HS-27A (cell line): Measurements from ENCODE around the gene CLCN4.

Experiments used
- DNase-seq: peaks from one replicate; pipeline ENCODE4 v3.0.0-alpha.2; 2012; ENCODE audit warnings: low read depth, missing footprints

CLCN4 gene

DNA sequence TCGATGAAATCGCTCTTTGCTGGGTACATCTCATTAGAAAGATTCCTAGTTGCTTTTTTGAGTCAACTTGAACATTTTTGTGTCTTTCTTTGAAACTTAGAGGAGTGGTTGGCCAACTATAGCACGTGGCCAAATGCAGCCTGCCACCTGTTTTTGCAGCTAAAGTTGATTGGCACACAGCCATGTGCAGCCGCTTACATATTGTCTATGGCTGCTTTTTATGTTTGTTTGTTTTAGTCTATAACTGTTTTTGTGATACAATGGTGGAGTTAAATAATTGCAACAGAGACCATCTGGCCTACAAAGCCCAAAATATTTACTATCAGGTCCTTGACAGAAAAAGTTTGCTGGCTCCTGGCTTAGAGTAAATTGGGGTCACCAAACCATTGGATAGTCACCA lies 86.3 kb downstream of the CLCN4 start:
- DNase-seq: no peak

DNA sequence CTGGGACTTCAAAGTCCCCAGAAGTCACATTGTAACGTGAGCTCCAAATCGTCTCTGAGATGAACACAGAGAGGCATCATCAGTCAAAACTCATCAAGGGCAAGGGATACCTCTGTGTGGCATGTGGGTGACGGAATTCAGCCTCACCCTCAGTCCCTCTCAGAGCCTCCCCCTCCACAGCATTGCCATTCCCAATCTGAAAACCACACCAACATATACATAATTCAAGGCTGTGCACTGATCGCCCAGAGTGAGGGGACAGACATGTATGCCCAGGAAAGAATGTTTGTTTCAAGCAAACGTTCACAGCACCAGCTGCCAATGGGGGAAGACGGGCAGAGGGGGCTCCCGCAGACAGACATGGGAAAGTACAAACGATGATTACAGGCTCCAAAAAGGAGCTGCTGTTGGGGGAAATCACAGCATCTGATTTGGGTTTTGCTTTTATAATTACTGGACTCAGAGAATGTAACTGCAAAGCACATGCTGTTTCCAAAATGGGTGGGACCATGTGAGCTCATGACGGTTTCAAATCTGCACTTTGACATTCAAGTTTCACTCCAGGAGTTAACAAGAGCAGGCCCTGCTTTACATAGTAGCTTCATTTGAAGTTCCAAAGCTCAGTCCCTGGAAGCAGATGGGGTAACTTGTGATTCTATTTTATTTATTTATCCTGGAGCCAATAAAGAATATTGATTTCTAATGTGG lies 88.3 kb downstream of the CLCN4 start:
- DNase-seq: no peak

DNA sequence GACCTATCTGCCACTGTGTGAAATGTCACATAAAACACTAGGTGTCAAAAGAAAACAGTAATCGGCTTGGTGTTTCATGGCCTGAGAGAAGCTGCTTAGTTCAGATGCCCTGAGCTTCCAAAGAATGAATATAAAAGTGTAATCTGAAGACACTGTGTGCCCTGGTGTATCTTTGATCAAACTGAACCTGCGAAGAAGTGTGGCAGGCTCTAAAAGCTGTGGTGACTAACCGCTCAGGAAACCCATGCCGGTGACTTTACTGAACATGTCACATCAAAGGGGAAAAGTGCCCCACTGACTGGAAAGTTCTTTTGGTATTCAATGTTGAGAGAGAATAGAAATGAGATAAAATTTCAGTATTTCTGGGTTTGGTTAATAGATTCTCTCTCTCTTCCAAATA lies 89.1 kb downstream of the CLCN4 start:
- no peak for DNase-seq

DNA sequence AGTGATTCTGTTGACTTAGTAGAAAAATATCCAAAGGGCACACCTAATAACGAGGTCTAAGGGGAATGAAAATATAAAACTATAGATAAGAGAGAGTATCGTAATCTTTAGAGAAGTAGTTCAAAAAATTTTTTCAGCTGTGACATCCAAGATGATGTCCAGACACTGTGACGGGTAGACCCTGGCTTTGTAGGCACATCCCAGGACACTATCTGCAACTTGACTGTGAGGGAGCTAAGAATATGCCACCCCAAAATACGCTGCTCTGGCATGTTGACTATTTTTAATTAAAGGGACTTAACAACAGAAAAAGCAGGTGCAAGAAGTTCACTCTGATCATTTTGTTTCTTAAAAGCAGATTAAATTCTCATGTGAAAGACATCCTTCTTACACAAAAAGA lies 89.5 kb downstream of the CLCN4 start:
- DNase-seq: no peak

DNA sequence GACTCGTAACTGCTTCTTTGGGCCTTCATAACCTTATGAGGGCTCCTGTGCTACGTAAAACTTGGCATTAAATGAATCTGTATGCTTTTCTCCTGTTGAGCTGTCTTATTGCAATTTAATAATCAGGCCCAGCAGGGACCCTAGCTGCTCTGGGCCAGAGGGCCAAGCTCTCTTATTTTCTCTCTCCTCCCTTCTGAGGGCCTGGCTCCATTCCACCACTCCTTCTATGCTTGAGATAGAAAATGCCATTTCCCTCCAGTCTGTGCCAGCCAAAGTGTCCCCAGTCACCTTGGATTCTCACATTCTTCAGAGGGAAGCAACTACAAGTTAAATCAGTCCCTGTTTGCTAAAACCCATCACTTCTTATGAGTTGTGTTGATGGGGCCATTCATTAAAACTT lies 90.1 kb downstream of the CLCN4 start:
- DNase-seq: no peak

DNA sequence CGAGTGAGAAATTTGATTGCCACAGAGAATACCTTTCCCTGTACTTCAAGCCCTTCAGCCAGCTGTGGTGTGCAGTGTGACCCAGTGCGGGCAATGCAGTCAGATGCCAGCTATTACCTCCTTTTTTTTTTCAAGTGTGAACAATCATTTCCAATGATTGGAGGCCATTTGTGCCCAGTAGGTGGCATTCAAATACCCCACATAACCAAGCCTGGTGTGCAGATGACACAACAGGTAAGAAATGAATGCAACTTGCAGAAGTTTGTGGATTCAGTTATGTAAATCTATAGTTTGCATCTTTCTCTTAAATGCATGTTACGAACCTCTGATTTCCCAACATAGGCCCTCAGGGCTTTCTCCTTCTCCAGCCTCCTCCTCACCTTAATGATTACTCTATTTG lies 98.0 kb downstream of the CLCN4 start:
- DNase-seq: no peak

DNA sequence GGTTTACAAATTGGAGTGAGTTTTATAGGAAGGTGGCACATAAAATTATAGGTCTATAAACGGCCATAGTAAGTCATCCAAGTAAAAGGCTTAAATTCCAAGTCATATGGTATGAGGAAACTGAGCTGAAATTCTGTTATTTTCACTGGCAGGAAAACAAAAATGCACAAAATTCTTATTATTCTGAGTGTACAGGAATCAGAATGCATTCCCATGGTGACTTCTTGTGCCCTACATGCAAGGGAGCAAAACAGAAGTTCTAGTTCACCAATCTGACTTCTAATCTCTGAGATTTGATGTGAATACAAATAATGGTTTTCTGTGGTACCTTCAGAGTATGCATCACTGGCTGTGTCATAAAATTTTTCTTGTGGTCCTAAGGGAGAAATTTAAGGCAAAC lies 102.9 kb downstream of the CLCN4 start:
- no peak for DNase-seq

DNA sequence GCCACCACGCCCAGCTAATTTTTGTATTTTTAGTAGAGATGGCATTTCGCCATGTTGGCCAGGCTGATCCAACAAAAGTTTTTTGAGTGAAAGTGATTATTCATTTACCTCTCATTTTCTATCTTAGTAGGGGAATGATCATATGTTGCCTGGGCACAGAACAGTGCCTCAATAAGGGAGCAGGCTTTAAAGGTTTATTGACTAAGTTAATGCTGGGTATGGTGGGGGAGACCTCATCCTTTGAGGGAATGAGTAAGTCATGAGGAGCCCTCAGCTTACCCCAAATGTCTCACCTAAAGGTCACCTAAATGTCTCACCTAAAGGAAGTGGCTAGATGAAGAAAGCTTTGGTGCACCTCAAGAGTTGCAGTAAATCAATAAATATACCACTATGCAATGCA lies 109.0 kb downstream of the CLCN4 start:
- no peak for DNase-seq

DNA sequence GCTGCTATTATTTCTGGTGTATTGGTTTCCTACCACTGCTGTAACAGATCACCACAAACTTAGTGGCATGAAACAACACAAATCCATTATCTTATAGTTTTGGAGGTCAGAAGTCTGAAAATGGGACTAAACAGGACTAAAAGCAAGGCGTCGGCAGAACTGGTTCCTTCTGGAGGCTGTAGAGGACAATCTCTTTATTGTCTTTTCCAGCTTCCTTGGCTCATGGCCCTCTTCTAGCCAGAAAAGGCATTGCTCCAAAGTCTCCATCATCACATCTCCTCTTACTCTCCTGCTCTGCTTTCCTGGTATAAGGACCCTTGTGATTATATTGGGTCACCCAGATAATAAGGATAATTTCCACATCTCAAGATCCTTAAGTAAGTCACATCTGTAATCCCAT lies 121.9 kb downstream of the CLCN4 start:
- DNase-seq: no peak

DNA sequence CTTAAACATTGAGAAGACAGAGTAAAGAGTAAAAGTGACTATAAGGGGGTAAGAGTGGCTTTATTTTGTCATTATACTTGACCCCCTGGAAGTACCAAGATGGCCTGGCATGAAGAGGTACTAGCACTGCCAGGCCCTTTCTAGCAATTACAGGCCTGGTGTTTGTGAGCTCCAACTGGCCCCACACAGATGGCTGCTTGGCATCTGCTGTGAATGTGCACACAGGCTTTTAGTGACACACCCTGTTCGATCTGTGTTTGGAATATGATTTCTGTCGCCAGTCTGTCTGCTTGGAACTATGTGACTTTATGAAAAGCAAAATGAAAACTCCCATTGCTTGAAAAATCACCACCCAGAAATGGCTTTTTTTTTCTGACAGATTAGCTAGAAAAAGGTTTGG lies 123.3 kb downstream of the CLCN4 start:
- DNase-seq: no peak

DNA sequence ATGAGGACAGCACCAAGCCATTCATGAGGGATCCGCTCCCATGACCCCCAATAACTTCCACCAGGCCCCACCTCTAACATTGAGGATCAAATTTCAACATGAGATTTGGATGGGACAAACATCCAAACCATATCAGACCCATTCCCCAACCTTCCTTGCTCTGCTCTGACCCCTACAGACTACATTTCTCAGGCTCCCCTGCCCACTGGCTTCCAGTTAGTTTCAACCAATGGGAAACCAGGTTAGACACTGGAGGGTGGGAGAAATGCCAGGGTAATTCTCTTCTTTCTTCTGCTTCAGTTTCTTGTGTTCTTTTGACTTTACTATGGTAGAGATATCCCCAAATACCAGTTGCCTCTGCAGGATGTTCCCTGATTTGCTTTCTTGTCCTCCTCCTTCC lies 125.7 kb downstream of the CLCN4 start:
- no peak for DNase-seq

DNA sequence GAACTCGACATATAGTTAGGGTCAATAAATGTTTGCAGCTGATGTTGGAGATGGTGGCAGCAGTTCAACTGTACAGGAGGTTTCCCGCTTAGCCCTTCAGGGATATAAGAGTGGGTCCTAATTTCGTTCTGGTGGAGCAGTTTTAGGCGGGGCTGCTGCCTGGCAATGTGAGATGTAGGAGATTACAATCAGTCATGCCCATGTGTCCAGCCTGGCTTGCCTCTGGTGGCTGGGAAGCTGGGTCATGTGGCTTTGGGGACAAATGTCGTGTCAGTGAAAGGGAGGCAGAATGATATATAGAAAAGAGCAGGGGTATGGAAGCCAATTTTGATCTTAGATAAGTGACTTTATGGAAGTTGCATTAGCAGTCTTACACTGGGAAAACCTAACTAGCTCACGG lies 129.4 kb downstream of the CLCN4 start:
- no peak for DNase-seq
